Suprapubic skin (tissue), 4 donors: ENCODE data around the gene SERPINB1. TPM values are rescaled to one million over a fixed set of nuclear protein-coding genes. Genes with fewer than 3 reads are reported as not detected.
"Not testable (repeated sequence)": the region's sequence is repeated elsewhere in the genome, so short reads cannot be mapped to it uniquely, and the experiment has no call there.

Experiments used
- DNase-seq, 2 donors: peaks; one replicate each; pipeline ENCODE4 v3.0.0-alpha.2; 2019; ENCODE audit warnings: low spot score in 2 of 2
- H3K27ac ChIP-seq: fragments of 200-600 bp; sonication (generic); one replicate; pipeline ENCODE4 v1.5.1; 2019
- H3K27me3 ChIP-seq: fragments of 200-600 bp; sonication (generic); one replicate; pipeline ENCODE4 v1.5.1; 2019
- H3K36me3 ChIP-seq: fragments of 200-600 bp; sonication (generic); one replicate; pipeline ENCODE4 v1.5.1; 2019
- H3K4me1 ChIP-seq: fragments of 200-600 bp; sonication (generic); one replicate; pipeline ENCODE4 v1.5.1; 2019
- H3K4me3 ChIP-seq: fragments of 200-600 bp; sonication (generic); one replicate; pipeline ENCODE4 v1.5.1; 2019; ENCODE audit warnings: mild to moderate bottlenecking
- H3K9me3 ChIP-seq: fragments of 200-600 bp; sonication (generic); one replicate; pipeline ENCODE4 v1.5.1; 2019
- EP300 ChIP-seq: sonication (generic); formaldehyde crosslinking; IDR thresholded peaks from one replicate; pipeline ENCODE4 v1.6.1; 2017; ENCODE audit warnings: antibody characterized with exemption
- POLR2A ChIP-seq, 2 donors: fragments of 450-650 bp; IDR thresholded peaks; one replicate each; pipeline ENCODE4 v1.6.1; 2017; ENCODE audit warnings: antibody characterized with exemption in 2 of 2, mild to moderate bottlenecking in 2 of 2, moderate library complexity in 2 of 2
- POLR2AphosphoS5 ChIP-seq, 3 donors: sonication (generic); formaldehyde crosslinking; IDR thresholded peaks; one replicate each; pipeline ENCODE4 v1.6.1; 2017; ENCODE audit warnings: antibody characterized with exemption in 3 of 3
- WGBS: methylation state at CpG from one replicate; pipeline ENCODE4 v1.1.5; 2018; 5-methylcytosine and 5-hydroxymethylcytosine counted together
- total RNA-seq, 4 donors: library from RNA; depleted of rRNA; stranded (reverse); fragments of >200 nt; gene quantifications; one replicate each; pipeline ENCODE4 v1.1.0, GENCODE V29; 2016
- TF ChIP-seq, protein P1 (sequence below), 2 donors: fragments of 200-600 bp in 1 of 2; fragments of 450-650 bp in 1 of 2; sonication (generic) in 1 of 2; IDR thresholded peaks; one replicate each; pipeline ENCODE4 v1.5.1; 2016 to 2019; ENCODE audit warnings: antibody characterized with exemption in 2 of 2, mild to moderate bottlenecking in 1 of 2, moderate library complexity in 1 of 2

The SERPINB1 gene
- total RNA-seq, 4 donors from 2014 or later: 11.8 to 20.6 (median 16.9) TPM

GRCh38 chr6:2883673-2884072 is 42.0 kb upstream of the SERPINB1 start:
- no peak for DNase-seq
- TF ChIP-seq POLR2AphosphoS5 (IDR thresholded peaks at IDR 0.05): no peak
- TF ChIP-seq, protein P1, sequence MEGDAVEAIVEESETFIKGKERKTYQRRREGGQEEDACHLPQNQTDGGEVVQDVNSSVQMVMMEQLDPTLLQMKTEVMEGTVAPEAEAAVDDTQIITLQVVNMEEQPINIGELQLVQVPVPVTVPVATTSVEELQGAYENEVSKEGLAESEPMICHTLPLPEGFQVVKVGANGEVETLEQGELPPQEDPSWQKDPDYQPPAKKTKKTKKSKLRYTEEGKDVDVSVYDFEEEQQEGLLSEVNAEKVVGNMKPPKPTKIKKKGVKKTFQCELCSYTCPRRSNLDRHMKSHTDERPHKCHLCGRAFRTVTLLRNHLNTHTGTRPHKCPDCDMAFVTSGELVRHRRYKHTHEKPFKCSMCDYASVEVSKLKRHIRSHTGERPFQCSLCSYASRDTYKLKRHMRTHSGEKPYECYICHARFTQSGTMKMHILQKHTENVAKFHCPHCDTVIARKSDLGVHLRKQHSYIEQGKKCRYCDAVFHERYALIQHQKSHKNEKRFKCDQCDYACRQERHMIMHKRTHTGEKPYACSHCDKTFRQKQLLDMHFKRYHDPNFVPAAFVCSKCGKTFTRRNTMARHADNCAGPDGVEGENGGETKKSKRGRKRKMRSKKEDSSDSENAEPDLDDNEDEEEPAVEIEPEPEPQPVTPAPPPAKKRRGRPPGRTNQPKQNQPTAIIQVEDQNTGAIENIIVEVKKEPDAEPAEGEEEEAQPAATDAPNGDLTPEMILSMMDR (IDR thresholded peaks at IDR 0.05): no peak
- TF ChIP-seq EP300: no peak
- no peak for TF ChIP-seq POLR2A (IDR thresholded peaks at IDR 0.05)
- Histone ChIP-seq H3K27ac (no peak overlapping the region), H3K4me1 (no peaks in the 10 kb centered on the region), H3K36me3 (no peaks in the 10 kb centered on the region), H3K9me3 (no peaks in the 10 kb centered on the region), H3K4me3 (no peak overlapping the region), H3K27me3 (no peaks in the 10 kb centered on the region)
- WGBS: 83% methylated on average over 2 of the region's 2 CpGs

DNA sequence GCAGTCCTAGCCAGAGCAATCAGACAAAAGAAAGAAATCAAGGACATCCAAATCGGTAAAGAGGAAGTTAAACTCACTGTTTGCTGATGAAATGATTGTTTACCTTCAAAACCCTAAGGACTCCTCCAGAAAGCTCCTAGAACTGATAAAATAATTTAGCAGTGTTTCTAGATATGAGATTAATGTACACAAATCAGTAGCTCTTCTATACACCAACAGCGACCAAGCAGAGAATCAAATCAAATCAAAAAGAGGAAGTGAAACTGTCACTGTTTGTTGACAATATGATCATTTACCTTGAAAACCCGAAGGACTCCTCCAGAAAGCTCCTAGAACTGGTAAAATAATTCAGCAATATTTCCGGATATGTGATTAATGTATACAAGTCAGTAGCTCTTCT is 39.8 kb upstream of the SERPINB1 start:
- Histone ChIP-seq H3K9me3 (no peaks in the 10 kb centered on the region), H3K4me3 (no peak overlapping the region), H3K4me1 (peaks cover 17% of the 10 kb centered on the region), H3K27ac (no peak overlapping the region), H3K36me3 (no peaks in the 10 kb centered on the region), H3K27me3 (no peaks in the 10 kb centered on the region)
- TF ChIP-seq EP300 (no peak), POLR2AphosphoS5 (IDR thresholded peaks at IDR 0.05) (no peak), POLR2A (IDR thresholded peaks at IDR 0.05) (no peak)
- TF ChIP-seq, protein P1 (IDR thresholded peaks at IDR 0.05): no peak
- no peak for DNase-seq
- WGBS: 78% methylated on average over 4 of the region's 4 CpGs

- not testable (repeated sequence) for H3K9me3 ChIP-seq, H3K27ac ChIP-seq, DNase-seq, H3K36me3 ChIP-seq, H3K27me3 ChIP-seq, H3K4me3 ChIP-seq
- H3K4me1 ChIP-seq: peaks cover 30% of the 10 kb centered on the region
- WGBS: 59% methylated on average over 2 of the region's 2 CpGs
Measured at GRCh38 chr6:2880156-2880555, 38.5 kb upstream of the SERPINB1 start.

DNA sequence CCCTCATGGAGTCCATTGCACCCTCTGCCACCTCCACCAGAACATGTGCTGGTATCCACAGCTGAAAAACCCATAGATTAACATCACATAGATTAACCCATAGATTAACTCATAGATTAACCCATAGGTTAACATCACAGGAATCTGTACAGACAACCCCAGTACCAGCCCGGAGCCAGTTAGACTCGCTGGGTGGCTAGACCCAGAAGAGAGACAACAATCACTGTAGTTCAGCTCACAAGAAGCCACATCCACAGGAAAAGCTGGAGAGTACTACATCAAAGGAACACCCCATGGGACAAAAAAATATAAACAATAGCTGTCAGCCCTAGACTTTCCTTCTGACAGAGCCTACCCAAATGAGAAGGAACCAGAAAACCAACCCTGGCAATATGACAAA is 36.3 kb upstream of the SERPINB1 start:
- DNase-seq: no peak
- TF ChIP-seq POLR2A (IDR thresholded peaks at IDR 0.05): no peak
- no peak for TF ChIP-seq POLR2AphosphoS5 (IDR thresholded peaks at IDR 0.05)
- TF ChIP-seq EP300: no peak
- TF ChIP-seq, protein P1 (IDR thresholded peaks at IDR 0.05): no peak
- H3K4me1 ChIP-seq: peaks cover 38% of the 10 kb centered on the region
- H3K9me3 ChIP-seq: no peaks in the 10 kb centered on the region
- H3K36me3 ChIP-seq: no peaks in the 10 kb centered on the region
- H3K27me3 ChIP-seq: no peaks in the 10 kb centered on the region
- WGBS: 66% methylated on average over 2 of the region's 2 CpGs
- no peak overlapping the region for H3K4me3 ChIP-seq
- H3K27ac ChIP-seq: no peak overlapping the region

DNA sequence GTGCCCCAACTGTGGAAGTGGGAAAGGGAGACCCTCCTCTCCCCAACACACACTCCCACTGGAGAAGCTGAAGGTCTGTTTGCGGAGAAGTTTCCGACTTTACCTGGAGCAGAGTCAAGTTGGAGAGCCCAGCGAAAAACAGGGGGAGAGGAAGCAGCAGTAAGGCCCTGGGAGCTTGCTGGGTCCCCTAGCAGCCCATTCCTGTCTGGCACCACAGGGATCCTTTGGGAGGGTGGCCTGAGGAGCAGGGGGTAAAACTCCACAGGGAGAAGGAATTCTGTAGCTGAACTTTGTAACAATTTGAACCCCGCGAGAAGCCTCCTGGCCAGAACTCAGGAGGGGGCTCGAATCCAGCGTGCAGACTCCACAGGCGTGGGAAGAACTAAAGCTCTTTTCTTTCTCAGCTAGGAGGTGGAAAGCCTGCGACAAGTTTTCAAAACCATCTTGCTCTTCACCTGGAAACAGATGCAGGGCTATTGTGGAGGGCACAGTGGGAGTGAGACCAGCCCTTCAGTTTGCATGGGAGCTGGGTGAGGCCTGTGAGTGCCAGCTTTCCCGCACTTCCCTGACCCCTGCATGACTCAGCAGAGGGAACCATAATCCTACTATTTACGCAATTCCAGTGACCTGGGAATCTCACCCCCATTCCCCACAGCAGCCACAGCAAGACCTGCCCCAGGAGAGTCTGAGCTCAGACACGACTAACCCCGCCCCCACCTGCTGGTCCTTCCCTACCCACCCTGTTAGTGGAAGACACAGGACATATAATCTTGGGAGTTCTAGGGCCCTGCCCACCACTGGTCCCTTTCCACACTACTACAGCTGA is 35.6 kb upstream of the SERPINB1 start:
- H3K9me3 ChIP-seq: no peaks in the 10 kb centered on the region
- peaks cover 38% of the 10 kb centered on the region for H3K4me1 ChIP-seq
- DNase-seq: no peak
- TF ChIP-seq, protein P1 (IDR thresholded peaks at IDR 0.05): no peak
- TF ChIP-seq EP300 (no peak), POLR2AphosphoS5 (IDR thresholded peaks at IDR 0.05) (no peak), POLR2A (IDR thresholded peaks at IDR 0.05) (no peak)
- H3K36me3 ChIP-seq: no peaks in the 10 kb centered on the region
- WGBS: 78% methylated on average over 13 of the region's 13 CpGs
- H3K27me3 ChIP-seq: no peaks in the 10 kb centered on the region
- H3K27ac ChIP-seq: peak overlapping the region; percentile 78
- peak overlapping the region; percentile 69 for H3K4me3 ChIP-seq
